ENCODE results near the gene MGP. TPM values are rescaled to one million over a fixed set of nuclear protein-coding genes. Genes with fewer than 3 reads are reported as not detected.

MGP gene
- total and polyA plus RNA-seq, 2 experiments from 2014 or later = 0.60 TPM; not detected in 1

- no peaks in the 10 kb centered on the region for H3K4me1 ChIP-seq (ENCODE audit: insufficient read depth)
- H3K9me2 ChIP-seq (ENCODE audit: insufficient read depth) = no peaks in the 10 kb centered on the region
- H3K4me1 Mint-ChIP-seq = peaks cover 3% of the 10 kb centered on the region; the same call in 1 of the 3 replicates
- H3K79me2 ChIP-seq (replicated peaks; ENCODE audit: insufficient read depth) = no peaks in the 10 kb centered on the region
- no peak for ATAC-seq
- H3K27ac Mint-ChIP-seq = no peak overlapping the region
- H3K36me3 Mint-ChIP-seq (ENCODE audit: low read depth) = peaks cover 2% of the 10 kb centered on the region; the same call in 1 of the 3 replicates
- no peaks in the 10 kb centered on the region for H3K27me3 Mint-ChIP-seq (ENCODE audit: insufficient read depth, low read depth, poor library complexity)
- no peak for DNase-seq (ENCODE audit: low spot score)
- no peak overlapping the region for H3K27ac ChIP-seq (ENCODE audit: low read depth)
- H3K4me2 ChIP-seq = no peak overlapping the region
- peaks cover 9% of the 10 kb centered on the region; the same call in 1 of the 3 replicates for H3K9me3 Mint-ChIP-seq
- no peaks in the 10 kb centered on the region for H3F3A ChIP-seq (replicated peaks; ENCODE audit: low read depth)
- H3K4me3 Mint-ChIP-seq = no peak overlapping the region
- TF ChIP-seq EZH2phosphoT487 (IDR thresholded peaks at IDR 0.05; ENCODE audit: unreplicated experiment) = no peak
- no peak for TF ChIP-seq STAT1 (IDR thresholded peaks at IDR 0.05; ENCODE audit: unreplicated experiment)
- no peak for TF ChIP-seq NANOG (IDR thresholded peaks at IDR 0.05; ENCODE audit: borderline replicate concordance)
- H2AFZ ChIP-seq = no peak overlapping the region
- H3K27me3 ChIP-seq (ENCODE audit: insufficient read depth) = no peaks in the 10 kb centered on the region
- H3K4me3 ChIP-seq = no peak overlapping the region
- H4K20me1 ChIP-seq (replicated peaks; ENCODE audit: insufficient read depth) = no peaks in the 10 kb centered on the region
- no peaks in the 10 kb centered on the region for H3K36me3 ChIP-seq (ENCODE audit: insufficient read depth)
These were observed 45.0 kb downstream of the MGP start for GRCh38 chr12:14840616-14841015.

GRCh38 chr12:14839262-14839661, 46.4 kb downstream of the MGP start:
- Histone ChIP-seq H3K4me3 (no peak overlapping the region), H3K27ac (ENCODE audit: low read depth) (no peak overlapping the region), H3K9me2 (ENCODE audit: insufficient read depth) (no peaks in the 10 kb centered on the region), H3K79me2 (replicated peaks; ENCODE audit: insufficient read depth) (no peaks in the 10 kb centered on the region), H3F3A (replicated peaks; ENCODE audit: low read depth) (no peaks in the 10 kb centered on the region), H3K4me2 (no peak overlapping the region), H2AFZ (no peak overlapping the region), H4K20me1 (replicated peaks; ENCODE audit: insufficient read depth) (no peaks in the 10 kb centered on the region), H3K36me3 (ENCODE audit: insufficient read depth) (no peaks in the 10 kb centered on the region), H3K27me3 (ENCODE audit: insufficient read depth) (no peaks in the 10 kb centered on the region), H3K4me1 (ENCODE audit: insufficient read depth) (no peaks in the 10 kb centered on the region)
- Mint-ChIP-seq H3K9me3 (peaks cover 9% of the 10 kb centered on the region; the same call in 1 of the 3 replicates), H3K27ac (no peak overlapping the region), H3K36me3 (ENCODE audit: low read depth) (peaks cover 2% of the 10 kb centered on the region; the same call in 1 of the 3 replicates), H3K4me3 (no peak overlapping the region), H3K4me1 (peaks cover 3% of the 10 kb centered on the region; the same call in 1 of the 3 replicates), H3K27me3 (ENCODE audit: insufficient read depth, low read depth, poor library complexity) (no peaks in the 10 kb centered on the region)
- DNase-seq (ENCODE audit: low spot score) (no peak), ATAC-seq (no peak)
- TF ChIP-seq ZNF114 (CRISPR knock-in tag; IDR thresholded peaks at IDR 0.05) = no peak

GRCh38 chr12:14836336-14837210, 49.1 kb downstream of the MGP start:
- Histone ChIP-seq H3K4me2 (no peak overlapping the region), H4K20me1 (replicated peaks; ENCODE audit: insufficient read depth) (no peaks in the 10 kb centered on the region), H3K36me3 (ENCODE audit: insufficient read depth) (no peaks in the 10 kb centered on the region), H3K4me1 (ENCODE audit: insufficient read depth) (no peaks in the 10 kb centered on the region), H2AFZ (no peak overlapping the region), H3K79me2 (replicated peaks; ENCODE audit: insufficient read depth) (no peaks in the 10 kb centered on the region), H3K27me3 (ENCODE audit: insufficient read depth) (no peaks in the 10 kb centered on the region), H3K4me3 (no peak overlapping the region), H3K27ac (ENCODE audit: low read depth) (no peak overlapping the region), H3F3A (replicated peaks; ENCODE audit: low read depth) (no peaks in the 10 kb centered on the region), H3K9me2 (ENCODE audit: insufficient read depth) (no peaks in the 10 kb centered on the region)
- ATAC-seq (no peak), DNase-seq (ENCODE audit: low spot score) (no peak)
- Mint-ChIP-seq H3K4me1 (peaks cover 3% of the 10 kb centered on the region; the same call in 1 of the 3 replicates), H3K27me3 (ENCODE audit: insufficient read depth, low read depth, poor library complexity) (no peaks in the 10 kb centered on the region), H3K27ac (no peak overlapping the region), H3K36me3 (ENCODE audit: low read depth) (peaks cover 2% of the 10 kb centered on the region; the same call in 1 of the 3 replicates), H3K4me3 (no peak overlapping the region), H3K9me3 (peaks cover 9% of the 10 kb centered on the region; the same call in 1 of the 3 replicates)
- no peak for TF ChIP-seq ETS1 (IDR thresholded peaks at IDR 0.05)
- TF ChIP-seq POLR2AphosphoS5 (IDR thresholded peaks at IDR 0.05; ENCODE audit: low read depth) = no peak
- no peak for TF ChIP-seq STAT1 (IDR thresholded peaks at IDR 0.05; ENCODE audit: unreplicated experiment)
- no peak for TF ChIP-seq NANOG (IDR thresholded peaks at IDR 0.05; ENCODE audit: borderline replicate concordance)
- TF ChIP-seq EZH2phosphoT487 (IDR thresholded peaks at IDR 0.05; ENCODE audit: unreplicated experiment) = no peak
- no peak for TF ChIP-seq ZNF114 (CRISPR knock-in tag; IDR thresholded peaks at IDR 0.05)
- TF ChIP-seq REST (IDR thresholded peaks at IDR 0.05; ENCODE audit: unreplicated experiment) = no peak
- no peak for TF ChIP-seq ZNF331 (CRISPR knock-in tag; IDR thresholded peaks at IDR 0.05; ENCODE audit: low read depth)

Data from GM23338 (cell line).